ENCODE data around the gene ANKS6. TPM values are rescaled to one million over a fixed set of nuclear protein-coding genes. Genes with fewer than 3 reads are reported as not detected.

ANKS6 gene
- total RNA-seq, 1 experiment from 2014 or later, result 39.2 TPM

DNA sequence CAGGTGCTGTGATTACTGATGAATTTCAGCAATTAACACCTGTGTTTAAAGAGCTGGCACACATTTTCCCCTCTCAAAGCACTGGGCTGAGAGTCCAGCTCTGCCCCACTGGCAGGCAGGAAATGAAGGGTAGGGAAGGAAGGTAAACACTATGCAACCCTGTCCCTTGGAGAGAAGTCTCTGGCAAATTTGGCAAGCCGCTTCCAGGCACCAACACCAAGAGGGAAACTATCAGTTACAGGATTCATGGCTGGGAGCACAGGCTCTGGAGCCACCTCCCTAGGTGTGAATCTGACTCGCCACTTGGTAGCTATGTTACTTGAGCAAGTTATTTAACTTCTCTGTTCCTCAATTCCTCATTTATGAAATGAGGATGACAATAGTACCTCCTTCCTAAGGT, 3.3 kb downstream of the ANKS6 start (continued):
- TF ChIP-seq, protein P1, sequence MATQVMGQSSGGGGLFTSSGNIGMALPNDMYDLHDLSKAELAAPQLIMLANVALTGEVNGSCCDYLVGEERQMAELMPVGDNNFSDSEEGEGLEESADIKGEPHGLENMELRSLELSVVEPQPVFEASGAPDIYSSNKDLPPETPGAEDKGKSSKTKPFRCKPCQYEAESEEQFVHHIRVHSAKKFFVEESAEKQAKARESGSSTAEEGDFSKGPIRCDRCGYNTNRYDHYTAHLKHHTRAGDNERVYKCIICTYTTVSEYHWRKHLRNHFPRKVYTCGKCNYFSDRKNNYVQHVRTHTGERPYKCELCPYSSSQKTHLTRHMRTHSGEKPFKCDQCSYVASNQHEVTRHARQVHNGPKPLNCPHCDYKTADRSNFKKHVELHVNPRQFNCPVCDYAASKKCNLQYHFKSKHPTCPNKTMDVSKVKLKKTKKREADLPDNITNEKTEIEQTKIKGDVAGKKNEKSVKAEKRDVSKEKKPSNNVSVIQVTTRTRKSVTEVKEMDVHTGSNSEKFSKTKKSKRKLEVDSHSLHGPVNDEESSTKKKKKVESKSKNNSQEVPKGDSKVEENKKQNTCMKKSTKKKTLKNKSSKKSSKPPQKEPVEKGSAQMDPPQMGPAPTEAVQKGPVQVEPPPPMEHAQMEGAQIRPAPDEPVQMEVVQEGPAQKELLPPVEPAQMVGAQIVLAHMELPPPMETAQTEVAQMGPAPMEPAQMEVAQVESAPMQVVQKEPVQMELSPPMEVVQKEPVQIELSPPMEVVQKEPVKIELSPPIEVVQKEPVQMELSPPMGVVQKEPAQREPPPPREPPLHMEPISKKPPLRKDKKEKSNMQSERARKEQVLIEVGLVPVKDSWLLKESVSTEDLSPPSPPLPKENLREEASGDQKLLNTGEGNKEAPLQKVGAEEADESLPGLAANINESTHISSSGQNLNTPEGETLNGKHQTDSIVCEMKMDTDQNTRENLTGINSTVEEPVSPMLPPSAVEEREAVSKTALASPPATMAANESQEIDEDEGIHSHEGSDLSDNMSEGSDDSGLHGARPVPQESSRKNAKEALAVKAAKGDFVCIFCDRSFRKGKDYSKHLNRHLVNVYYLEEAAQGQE (IDR thresholded peaks at IDR 0.05; ENCODE audit: low read depth), result no peak
- TF ChIP-seq, protein P2, sequence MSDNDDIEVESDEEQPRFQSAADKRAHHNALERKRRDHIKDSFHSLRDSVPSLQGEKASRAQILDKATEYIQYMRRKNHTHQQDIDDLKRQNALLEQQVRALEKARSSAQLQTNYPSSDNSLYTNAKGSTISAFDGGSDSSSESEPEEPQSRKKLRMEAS (IDR thresholded peaks at IDR 0.05), result no peak
- no peak for TF ChIP-seq FOSL1 (IDR thresholded peaks at IDR 0.05; ENCODE audit: low read depth)
- no peak for TF ChIP-seq EZH2 (IDR thresholded peaks at IDR 0.05)
- TF ChIP-seq ZNF274 (IDR thresholded peaks at IDR 0.05; ENCODE audit: low read depth, low read length), result no peak
- TF ChIP-seq EGR1 (IDR thresholded peaks at IDR 0.05; ENCODE audit: low read depth), result no peak

DNA sequence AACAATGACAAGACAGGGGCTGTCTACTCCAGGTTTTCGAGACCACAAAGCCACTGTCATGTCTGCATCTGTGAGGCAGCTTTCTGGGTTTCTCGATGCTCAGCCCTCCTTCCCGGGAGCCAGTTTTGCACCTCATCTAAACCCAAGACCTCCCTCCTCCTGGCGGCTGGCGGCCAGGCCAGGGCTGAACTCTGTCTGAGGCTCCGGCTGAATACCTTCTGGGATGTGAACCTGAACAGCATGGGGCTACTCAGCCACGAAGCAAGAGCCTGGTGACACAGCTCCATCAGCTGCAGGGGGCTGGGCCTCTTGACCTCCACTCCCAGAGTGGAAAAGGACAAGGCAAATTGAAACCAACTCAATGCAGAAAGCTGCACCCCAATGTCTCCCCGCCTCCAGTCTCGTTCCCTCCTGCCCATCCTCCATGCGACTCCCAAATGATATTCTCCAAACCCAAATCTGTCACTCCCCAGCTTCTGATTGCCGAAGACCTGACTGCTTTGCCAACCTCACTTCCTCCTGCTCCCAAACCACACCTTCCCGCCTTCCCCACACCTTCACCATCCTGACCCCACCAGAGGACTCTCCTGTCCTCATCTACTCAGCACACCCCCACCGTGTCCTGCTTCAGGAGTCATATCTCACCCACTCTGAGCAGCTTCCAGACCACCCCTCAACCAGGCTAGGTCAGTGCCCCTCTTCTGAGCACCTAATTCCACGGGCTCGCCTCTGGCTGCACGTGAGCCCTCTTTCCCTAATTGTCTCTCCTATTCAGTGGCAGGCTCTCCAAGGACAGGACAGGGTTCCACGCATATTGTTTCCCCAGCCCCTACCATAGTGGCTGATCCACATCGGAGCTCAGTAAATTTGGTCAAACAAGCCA, 4.5 kb downstream of the ANKS6 start:
- peaks cover 10% of the 10 kb centered on the region; the same call in 1 of the 2 replicates for H4K20me1 ChIP-seq (ENCODE audit: insufficient read depth)
- CTCF ChIA-PET, result interaction anchor here (0.9 to 2.0 kb wide), 5 partner anchors 10 to 18 kb away, joined by 3 to 7 read pairs (median 4); no protein-coding TSS in a partner anchor
- DNase-seq (ENCODE audit: low read depth, low spot score) (no peak), ATAC-seq (no peak)
- H3K9me3 ChIP-seq (ENCODE audit: control insufficient read depth in 1 of 2, insufficient read depth in 1 of 2, low read depth in 1 of 2, low read length in 2 of 2), result no peaks in the 10 kb centered on the region
- intact Hi-C loops (cut with micrococcal nuclease), result loop anchor here (5.0 kb wide), 1 partner anchor 475 kb away; no protein-coding TSS in a partner anchor
- H3K4me3 ChIP-seq (replicated peaks in 1 of 2; ENCODE audit: low read depth in 1 of 2, low read length in 2 of 2), result no peak overlapping the region
- RAD21 ChIA-PET (ENCODE audit: low non-redundant PET in 1 of 2, low total read pairs in 2 of 2, uncharacterized antibody in 2 of 2, unreplicated experiment in 2 of 2), result no interaction called here
- H3K4me2 ChIP-seq (ENCODE audit: low read length), result peak overlapping the region; percentile 61
- peaks cover 74% of the 10 kb centered on the region for H3K79me2 ChIP-seq (ENCODE audit: insufficient read depth, low read length)
- BruUV-seq (replicated peaks), result no TSS peak
- peak overlapping the region; percentile 42 for H3K9ac ChIP-seq (ENCODE audit: low read length)
- no peaks in the 10 kb centered on the region for H3K9me2 ChIP-seq (ENCODE audit: insufficient read depth)
- H3K4me1 ChIP-seq (ENCODE audit: control insufficient read depth in 1 of 2, insufficient read depth in 2 of 2, low read length in 2 of 2), result peaks cover 15 to 59% of the 10 kb centered on the region in 2 experiments
- H3K27ac ChIP-seq (ENCODE audit: low read depth, low read length), result peak overlapping the region; percentile 19; the same call in 1 of the 2 replicates
- peaks cover 7 to 32% of the 10 kb centered on the region in 2 experiments; a peak in 3 of 4 replicates for H3K36me3 ChIP-seq (ENCODE audit: control insufficient read depth in 1 of 2, insufficient read depth in 2 of 2, low read length in 2 of 2)
- H2AFZ ChIP-seq (ENCODE audit: low read depth, low read length, poor library complexity, severe bottlenecking), result no peak overlapping the region
- POLR2A ChIA-PET, result no interaction called here
- no peaks in the 10 kb centered on the region for H3K27me3 ChIP-seq (ENCODE audit: insufficient read depth, low read length)
- TF ChIP-seq, protein P2 (IDR thresholded peaks at IDR 0.05), result no peak
- TF ChIP-seq CBX3 (IDR thresholded peaks at IDR 0.05; ENCODE audit: low read depth) (no peak), YY1 (IDR thresholded peaks at IDR 0.05; ENCODE audit: extremely low read depth, insufficient replicate concordance, low read depth, low read length) (no peak), ZFX (IDR thresholded peaks at IDR 0.05) (no peak), RAD21 (IDR thresholded peaks at IDR 0.05; ENCODE audit: low read depth) (no peak), ZNF274 (IDR thresholded peaks at IDR 0.05; ENCODE audit: low read depth, low read length) (no peak)
- TF ChIP-seq, protein P1 (IDR thresholded peaks at IDR 0.05; ENCODE audit: low read depth), result no peak
- TF ChIP-seq, protein P3, sequence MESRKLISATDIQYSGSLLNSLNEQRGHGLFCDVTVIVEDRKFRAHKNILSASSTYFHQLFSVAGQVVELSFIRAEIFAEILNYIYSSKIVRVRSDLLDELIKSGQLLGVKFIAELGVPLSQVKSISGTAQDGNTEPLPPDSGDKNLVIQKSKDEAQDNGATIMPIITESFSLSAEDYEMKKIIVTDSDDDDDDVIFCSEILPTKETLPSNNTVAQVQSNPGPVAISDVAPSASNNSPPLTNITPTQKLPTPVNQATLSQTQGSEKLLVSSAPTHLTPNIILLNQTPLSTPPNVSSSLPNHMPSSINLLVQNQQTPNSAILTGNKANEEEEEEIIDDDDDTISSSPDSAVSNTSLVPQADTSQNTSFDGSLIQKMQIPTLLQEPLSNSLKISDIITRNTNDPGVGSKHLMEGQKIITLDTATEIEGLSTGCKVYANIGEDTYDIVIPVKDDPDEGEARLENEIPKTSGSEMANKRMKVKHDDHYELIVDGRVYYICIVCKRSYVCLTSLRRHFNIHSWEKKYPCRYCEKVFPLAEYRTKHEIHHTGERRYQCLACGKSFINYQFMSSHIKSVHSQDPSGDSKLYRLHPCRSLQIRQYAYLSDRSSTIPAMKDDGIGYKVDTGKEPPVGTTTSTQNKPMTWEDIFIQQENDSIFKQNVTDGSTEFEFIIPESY (IDR thresholded peaks at IDR 0.05; ENCODE audit: extremely low read depth, insufficient replicate concordance, low read length), result no peak

Data from HCT116 (cell line).